HG02610 (cell line): ENCODE data around the gene GSX1.

Experiments
- ATAC-seq: cut with Tn5 transposase; IDR thresholded peaks from one replicate; pipeline ENCODE4 v1.9.1; 2021; ENCODE audit warnings: mild to moderate bottlenecking, moderate library complexity; ENCODE audit not compliant: unreplicated experiment

Gene GSX1

DNA sequence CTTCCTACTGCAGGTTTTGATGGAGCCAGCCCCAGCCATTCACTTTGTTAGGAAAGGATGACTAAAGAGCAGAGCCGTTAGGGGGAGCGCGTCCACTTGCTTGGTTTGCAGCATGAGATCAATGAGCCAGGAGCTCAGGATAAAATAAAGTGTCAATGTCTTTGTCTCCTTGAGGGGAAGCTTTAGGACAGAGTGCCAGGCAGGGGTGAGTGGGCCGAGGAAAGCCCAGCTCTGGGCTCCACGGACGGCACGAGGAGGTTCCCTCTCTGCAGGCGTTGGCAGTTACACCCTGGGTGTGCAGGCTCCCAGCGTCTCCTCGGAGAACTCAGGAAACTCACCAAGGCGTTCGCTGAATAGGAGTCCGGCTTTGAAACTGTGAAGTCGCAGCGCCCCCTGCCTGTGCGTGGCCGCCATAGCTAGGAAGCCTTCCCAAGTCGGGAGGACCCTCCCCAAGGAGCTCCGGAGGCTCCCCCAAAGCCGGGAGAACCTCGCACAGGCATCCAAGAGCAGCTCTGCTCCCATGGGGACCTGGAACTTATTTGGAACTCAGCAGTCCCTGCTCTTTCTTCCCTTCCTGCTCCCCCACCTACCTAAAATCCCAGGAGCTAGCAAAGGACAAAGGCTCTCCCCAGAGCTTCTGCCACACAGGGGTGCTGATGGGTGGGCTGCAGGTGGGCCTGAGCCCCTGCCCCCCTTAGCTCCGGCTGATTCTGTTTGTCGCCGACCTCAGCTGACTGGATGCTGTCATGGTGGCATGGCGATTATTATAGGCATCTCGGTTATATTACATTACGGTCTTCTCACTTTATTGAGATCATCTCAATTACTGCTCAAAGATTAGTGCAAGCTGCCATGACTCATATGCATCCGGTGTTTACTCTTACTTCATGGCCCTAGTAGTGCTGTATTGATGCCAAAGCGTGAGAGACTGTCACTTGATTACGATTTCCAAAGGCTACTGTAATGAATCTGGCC, 34.4 kb downstream of the GSX1 start:
- no peak for ATAC-seq

DNA sequence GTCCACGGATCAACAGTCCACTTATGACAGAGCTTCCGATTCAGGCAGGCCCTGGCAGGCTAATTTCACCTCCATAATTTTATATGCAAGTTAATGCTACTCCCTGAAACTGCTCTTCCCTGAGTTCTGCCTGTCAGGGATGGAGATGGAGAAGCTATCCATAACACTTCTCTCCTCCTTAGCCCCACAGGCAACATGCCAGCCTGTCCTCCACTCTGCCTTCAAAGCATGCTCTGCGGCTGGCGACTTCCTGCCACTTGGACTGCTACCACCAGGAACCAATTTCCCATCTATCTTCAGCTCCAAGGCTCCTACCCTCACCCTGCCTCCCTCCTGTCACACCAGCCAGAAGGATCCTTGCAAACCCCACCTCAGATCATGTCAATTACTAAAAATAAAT, 35.4 kb downstream of the GSX1 start:
- no peak for ATAC-seq

DNA sequence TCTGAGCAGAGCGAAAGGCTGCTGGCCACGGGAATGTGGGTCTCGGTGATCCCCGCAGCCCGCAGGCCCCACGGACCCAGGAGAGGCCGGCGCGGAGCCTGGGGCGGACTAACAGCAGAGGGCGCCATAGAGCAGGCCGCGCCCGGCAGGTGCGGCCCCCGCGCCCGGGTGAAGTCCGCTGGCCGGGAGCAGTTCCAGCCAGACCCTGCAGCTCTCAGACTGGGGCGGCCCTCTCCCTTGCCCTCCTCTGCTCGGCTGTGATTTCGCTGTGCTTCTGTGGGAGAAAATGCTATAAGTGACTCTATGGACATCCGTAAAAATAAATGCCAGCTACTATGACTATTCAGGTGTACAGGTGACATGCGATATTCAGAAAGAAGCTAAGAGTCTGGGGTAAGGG, 37.7 kb downstream of the GSX1 start:
- peak; percentile 64 for ATAC-seq

DNA sequence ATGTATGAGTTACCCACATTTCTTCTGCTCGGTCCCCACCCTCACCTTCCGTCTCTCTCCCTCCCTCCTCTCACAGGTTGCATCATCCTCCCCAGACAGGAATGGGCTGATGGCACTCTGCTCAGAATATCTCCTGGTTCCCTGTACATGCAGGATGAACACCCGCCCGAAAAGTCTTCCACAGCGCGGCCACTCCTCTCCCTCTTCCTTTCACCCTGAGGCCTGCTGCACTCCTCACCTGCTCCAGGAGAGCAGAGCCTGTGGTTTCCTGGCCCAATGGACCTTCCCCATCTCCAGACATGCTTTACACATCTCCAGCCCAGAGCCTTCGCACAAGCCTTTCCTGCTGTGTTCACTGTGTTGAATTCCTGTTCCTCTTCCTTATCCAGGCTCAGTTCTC, 40.9 kb downstream of the GSX1 start:
- no peak for ATAC-seq

DNA sequence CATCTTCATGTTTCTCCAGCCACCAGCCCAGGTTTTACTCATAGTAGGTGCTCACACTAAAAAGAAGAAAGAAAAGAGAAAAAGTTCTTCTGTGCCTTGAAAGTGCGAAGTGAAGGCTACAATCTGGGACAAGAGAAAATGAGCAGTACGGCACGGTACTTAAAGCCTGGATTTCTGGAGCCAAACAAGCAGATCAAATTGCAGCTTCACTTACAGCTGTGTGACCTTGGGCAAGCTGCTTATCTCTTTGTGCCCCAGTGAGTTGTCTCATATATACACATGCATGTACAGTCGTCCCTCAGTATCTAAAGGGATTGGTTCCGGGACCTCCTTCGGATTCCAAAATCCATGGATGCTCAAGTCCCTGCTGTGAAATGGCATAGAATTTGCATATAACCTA, 41.8 kb downstream of the GSX1 start:
- ATAC-seq = no peak

DNA sequence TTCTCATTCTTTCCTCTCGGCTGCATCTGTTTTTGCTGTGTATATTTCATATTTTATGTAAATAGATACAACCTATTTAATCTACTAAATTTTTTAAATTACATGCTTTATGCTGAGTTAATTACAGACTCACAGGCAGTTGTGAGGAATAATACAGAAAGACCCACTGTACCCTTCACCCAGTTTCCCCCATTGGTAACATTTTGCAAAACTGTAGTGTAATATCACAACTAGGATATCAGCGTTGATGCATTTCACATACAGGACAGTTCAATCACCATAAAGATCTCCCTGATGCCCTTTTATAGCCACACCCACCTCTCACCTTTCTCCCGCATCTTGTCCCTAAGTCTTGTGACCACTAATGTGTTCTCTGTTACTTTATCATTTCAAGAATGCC, 43.5 kb downstream of the GSX1 start:
- ATAC-seq = no peak

DNA sequence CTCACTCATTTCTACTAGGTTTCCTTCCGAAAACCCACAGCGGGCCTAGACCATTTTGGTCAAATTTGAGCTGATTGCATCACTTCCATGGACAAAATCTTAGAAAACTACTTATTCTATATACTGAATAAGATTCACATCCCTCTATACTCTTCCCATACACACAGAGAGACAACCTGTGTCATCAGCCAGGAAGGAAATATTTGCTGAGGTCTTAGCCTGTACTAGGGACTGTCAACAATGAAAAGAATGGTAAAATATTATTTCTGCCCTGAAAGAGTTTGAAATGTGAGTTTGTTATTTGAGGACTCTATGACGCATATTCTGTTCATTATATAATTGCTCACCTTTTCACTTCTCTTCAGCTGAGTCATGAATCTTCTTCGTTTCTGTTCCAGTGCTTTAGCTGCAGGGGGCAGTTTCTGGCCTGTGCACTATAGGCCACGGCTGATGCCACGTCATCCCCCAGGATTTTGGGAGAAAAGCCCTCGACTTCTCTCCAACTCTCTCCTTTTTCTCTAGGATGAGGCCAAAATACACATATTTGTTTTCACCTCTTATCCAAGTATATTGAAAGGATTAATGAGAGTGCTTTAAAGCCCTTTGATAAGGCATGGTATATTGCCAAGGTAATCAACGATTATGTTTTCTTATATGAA, 47.7 kb downstream of the GSX1 start:
- ATAC-seq = no peak

DNA sequence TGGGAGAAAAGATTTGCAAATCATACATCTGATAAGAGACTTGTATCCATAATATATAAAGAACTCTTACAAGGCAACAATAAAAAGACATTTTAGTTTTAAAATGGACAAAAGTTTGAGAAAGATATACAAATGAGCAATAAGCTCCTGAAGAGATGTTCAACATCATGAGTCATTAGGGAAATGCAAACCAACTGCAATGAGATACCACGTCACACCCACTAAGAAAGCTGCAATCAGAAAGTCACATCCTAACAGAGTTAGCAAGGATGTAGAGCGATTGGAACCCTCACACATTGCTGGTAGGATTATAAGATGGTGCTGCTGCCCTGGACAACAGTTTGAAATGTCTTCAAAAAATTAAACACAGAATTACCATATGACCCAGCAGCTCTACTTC, 50.3 kb downstream of the GSX1 start:
- no peak for ATAC-seq
